GM12891 (cell line): ENCODE measurements around the gene GIT1.

Experiments used
- PAX5 ChIP-seq: IDR thresholded peaks from 2 replicates; pipeline ENCODE4 v1.6.1; 2011; ENCODE audit warnings: low read length, moderate library complexity, mild to moderate bottlenecking; ENCODE audit not compliant: insufficient read depth, severe bottlenecking
- POLR2A ChIP-seq: IDR thresholded peaks from 2 replicates; pipeline ENCODE4 v1.6.1; 2011; ENCODE audit warnings: low read depth, low read length, control low read depth
- POLR2AphosphoS5 ChIP-seq: IDR thresholded peaks from 2 replicates; pipeline ENCODE4 v1.6.1; 2011; ENCODE audit warnings: low read depth, low read length, control low read depth
- POU2F2 ChIP-seq: IDR thresholded peaks from 2 replicates; pipeline ENCODE4 v1.6.1; 2011; ENCODE audit warnings: low read depth, mild to moderate bottlenecking, control low read depth, low read length, moderate library complexity
- SPI1 ChIP-seq: IDR thresholded peaks from 2 replicates; pipeline ENCODE4 v1.6.1; 2011; ENCODE audit warnings: low read depth, low read length, control low read depth
- TAF1 ChIP-seq: IDR thresholded peaks from 2 replicates; pipeline ENCODE4 v1.6.1; 2011; ENCODE audit warnings: low read depth, low read length, control low read depth

GRCh38 chr17:29574732-29575510 is 14.5 kb downstream of the GIT1 start:
- TF ChIP-seq POLR2A, result no peak
- no peak for TF ChIP-seq POLR2AphosphoS5
- no peak for TF ChIP-seq TAF1
- TF ChIP-seq POU2F2, result no peak
- TF ChIP-seq SPI1, result no peak
- no peak for TF ChIP-seq PAX5
